ENCODE data around the gene CAMKV.

The CAMKV gene

DNA sequence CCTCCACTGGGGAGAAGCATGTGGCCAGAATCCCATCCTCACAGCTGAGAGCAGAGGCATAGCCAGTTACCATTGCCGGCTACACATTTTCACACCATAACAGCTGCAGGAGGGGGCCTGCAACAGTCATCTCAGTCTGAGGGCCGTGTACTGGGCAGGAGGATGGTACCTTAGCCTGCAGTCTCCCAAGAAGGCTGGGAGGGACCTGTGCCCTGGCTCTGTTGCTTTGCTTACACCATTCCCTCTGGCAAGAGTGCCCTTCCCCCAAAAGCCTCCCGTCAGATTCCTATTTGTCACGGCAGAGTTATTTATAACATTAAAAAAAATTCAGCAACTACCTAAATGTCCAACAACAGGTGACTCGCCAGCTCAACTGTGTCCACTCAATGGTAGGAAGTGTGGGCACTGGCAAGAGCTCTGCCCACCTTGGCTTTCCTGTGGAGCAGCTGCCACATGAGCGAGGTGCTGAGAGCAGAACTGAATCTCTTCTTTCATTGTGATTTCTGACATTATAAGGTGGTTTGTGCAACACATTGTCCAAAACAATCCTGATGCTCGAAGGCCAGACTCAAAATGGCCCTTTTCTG, 4.4 kb downstream of the CAMKV start:
- TF ChIP-seq, protein P1, sequence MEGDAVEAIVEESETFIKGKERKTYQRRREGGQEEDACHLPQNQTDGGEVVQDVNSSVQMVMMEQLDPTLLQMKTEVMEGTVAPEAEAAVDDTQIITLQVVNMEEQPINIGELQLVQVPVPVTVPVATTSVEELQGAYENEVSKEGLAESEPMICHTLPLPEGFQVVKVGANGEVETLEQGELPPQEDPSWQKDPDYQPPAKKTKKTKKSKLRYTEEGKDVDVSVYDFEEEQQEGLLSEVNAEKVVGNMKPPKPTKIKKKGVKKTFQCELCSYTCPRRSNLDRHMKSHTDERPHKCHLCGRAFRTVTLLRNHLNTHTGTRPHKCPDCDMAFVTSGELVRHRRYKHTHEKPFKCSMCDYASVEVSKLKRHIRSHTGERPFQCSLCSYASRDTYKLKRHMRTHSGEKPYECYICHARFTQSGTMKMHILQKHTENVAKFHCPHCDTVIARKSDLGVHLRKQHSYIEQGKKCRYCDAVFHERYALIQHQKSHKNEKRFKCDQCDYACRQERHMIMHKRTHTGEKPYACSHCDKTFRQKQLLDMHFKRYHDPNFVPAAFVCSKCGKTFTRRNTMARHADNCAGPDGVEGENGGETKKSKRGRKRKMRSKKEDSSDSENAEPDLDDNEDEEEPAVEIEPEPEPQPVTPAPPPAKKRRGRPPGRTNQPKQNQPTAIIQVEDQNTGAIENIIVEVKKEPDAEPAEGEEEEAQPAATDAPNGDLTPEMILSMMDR (IDR thresholded peaks at IDR 0.05; ENCODE audit: low read depth, low read length), result no peak
- no peak for DNase-seq (ENCODE audit: extremely low read depth, low read depth)

DNA sequence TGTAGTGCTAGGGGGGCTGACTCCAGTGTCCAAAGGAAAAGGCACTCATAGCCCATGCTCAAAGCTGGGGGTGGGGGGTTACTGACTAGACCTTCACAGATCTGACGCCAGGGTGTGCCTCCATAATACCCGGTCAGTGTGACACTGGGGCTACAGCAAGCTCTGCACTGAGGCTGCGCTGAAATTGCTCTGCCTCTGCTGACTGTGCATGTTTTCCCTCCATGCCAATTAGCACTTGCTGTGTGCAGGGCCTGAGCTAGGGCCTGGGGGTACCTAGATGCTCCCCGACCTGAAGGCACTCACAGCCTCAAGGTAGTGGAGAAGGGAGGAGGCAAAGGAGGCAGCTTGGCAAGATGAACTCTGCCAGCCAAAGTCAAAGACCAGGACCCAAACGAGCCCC, 5.2 kb downstream of the CAMKV start:
- TF ChIP-seq, protein P1 (IDR thresholded peaks at IDR 0.05; ENCODE audit: low read depth, low read length), result no peak
- no peak for DNase-seq (ENCODE audit: extremely low read depth, low read depth)

DNA sequence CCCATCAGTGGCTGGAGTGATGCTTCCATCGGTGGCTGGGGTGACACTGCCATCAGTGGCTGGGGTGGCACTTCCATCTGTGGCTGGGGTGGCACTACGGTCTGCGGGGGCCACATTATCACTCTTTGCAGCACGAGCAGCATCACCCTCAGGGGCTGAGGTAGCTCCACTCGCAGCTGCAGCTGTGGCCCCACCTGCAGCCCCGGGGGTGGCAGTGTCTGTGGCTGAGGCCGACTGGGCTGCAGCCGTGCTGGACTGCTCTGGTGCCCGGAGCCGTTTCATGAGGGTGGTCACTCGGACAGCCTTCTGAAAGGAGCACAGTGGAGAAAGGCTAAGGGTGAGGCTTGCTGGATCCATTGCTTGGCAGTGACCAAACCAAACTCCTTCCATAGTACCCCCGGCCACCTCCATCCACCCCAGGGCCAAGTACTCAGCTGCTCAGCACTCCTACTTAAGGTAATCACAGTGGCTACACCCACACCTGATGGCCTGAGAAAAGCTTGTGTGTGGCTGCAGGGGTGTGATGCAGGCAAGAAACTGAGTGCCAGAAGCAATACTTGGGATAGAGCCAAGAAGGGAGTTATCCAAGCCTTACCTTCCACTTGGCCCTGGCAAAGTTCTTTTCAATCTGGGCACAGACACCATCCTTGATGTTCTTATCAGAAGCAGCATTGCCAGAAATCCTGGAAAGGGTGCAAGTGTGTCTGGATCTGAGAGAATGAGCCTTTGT, 10.0 kb downstream of the CAMKV start:
- TF ChIP-seq, protein P1 (IDR thresholded peaks at IDR 0.05; ENCODE audit: low read depth, low read length), result no peak
- no peak for DNase-seq (ENCODE audit: extremely low read depth, low read depth)

DNA sequence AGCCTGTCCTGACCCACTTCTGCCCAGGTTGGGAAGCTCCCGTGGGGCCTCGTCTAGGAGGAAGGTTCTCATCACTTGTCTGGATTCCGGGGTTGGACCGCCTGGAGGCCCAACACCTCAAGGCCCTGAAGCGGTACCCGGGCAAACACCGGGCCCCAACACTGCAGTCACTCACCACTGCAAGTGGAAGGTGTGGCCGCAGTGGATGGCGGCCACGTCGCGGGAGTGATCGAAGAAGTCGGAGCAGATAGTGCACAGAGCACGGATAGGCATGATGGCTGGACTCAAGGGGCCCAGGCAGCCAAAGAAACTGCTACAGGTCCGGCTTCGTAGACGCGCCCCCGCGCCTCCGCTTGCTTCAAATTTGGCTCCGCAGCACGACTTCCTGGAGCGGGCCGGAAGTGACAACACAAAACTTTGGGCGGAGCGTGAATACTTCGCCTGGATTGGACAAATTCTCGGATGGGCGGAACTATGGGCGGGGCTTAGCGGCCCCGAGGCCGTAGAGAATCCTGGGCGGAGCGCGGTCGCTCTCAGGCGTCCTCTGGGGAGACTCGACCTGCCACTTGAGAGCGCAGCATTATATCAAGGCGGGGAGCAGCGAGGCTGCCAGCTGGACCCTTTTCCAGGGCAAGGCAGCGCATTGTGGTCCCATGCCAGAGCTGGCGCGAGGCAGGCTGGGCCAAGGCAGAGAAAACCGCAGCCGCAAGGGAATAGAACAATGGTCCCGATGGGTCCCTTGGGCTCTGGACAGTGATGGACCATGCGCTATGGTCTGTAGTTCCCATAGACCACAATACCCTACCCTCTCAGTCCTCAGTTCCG, 13.3 kb downstream of the CAMKV start, which contains the start of gene TRAIP:
Gene TRAIP, minus strand, starts transcription at position 384 of the 825 bp plus-strand sequence. Its CDS starts 111 bp downstream, at position 273.
- TF ChIP-seq, protein P1 (IDR thresholded peaks at IDR 0.05; ENCODE audit: low read depth, low read length), result no peak
- peak; percentile 67 for DNase-seq (ENCODE audit: extremely low read depth, low read depth)

DNA sequence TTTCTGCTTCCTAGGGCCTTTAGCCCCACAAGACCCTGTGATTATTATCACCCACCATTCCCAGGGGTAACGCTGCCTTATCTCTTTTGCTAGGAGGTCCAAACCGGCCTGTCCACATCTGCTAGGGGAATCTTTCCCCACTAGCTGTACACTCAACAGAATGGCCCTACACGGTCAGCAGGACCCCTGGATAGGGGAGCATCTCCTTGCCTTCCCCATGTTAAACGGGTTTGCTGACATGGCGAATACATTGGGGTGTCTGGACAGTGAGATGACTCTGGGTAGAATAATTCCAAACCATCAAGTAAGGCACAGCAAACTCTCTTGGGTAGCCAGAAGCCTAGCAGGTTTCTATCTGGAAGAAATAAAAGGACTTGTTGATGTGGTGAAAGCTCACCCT, 14.0 kb downstream of the CAMKV start:
- TF ChIP-seq, protein P1 (IDR thresholded peaks at IDR 0.05; ENCODE audit: low read depth, low read length), result no peak

DNA sequence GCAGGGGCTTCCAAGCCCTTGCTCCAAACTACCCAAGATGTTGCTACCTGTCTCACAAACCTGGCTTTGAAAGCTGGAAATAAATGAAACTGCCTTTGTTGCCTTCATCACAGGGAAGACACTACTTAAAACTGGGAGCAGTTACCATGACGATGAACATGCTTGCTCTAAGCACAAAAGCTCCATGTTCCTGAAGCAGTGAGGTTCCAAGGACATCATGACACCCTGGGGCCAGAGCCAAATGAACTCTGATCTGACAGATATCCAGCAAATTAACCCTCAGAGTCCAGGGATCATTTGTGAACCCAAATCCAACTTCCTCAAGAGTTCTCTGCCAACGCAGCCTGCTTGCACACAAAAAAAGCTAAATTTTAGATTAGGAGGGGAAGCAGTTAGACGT, 24.0 kb downstream of the CAMKV start:
- TF ChIP-seq, protein P1 (IDR thresholded peaks at IDR 0.05; ENCODE audit: low read depth, low read length), result no peak
- DNase-seq (ENCODE audit: extremely low read depth, low read depth), result no peak

More for the DNA sequence above, 14.0 kb downstream of the CAMKV start:
- DNase-seq (ENCODE audit: extremely low read depth, low read depth), result no peak

Measured in AG09319 (cell line).